Dendritic cell treated with granulocyte-macrophage colony-stimulating factor and Interleukin-4, amounts not matched to agents 40 ng/mL and 50 ng/mL, for 4 days (primary cell): ENCODE data around the gene EN2.

Source experiments
- H3K27ac Mint-ChIP-seq: one replicate; pipeline ENCODE4 v1.8.0; 2022; ENCODE audit warnings: mild to moderate bottlenecking, mixed read lengths
- H3K27me3 Mint-ChIP-seq: one replicate; pipeline ENCODE4 v1.8.0; 2022; ENCODE audit warnings: mild to moderate bottlenecking, mixed read lengths
- H3K36me3 Mint-ChIP-seq: one replicate; pipeline ENCODE4 v1.8.0; 2022; ENCODE audit warnings: low read depth, mixed read lengths
- H3K4me1 Mint-ChIP-seq: one replicate; pipeline ENCODE4 v1.8.0; 2022; ENCODE audit warnings: low read depth, mixed read lengths
- H3K4me3 Mint-ChIP-seq: one replicate; pipeline ENCODE4 v1.8.0; 2022; ENCODE audit warnings: mild to moderate bottlenecking, moderate library complexity, mixed read lengths
- H3K9me3 Mint-ChIP-seq: one replicate; pipeline ENCODE4 v1.8.0; 2022; ENCODE audit warnings: mixed read lengths
- intact Hi-C: fragments of 100-400 bp; cut with micrococcal nuclease; formaldehyde crosslinking; loops from one replicate; pipeline ENCODE4 v1.15.0; 2022

The EN2 gene

DNA sequence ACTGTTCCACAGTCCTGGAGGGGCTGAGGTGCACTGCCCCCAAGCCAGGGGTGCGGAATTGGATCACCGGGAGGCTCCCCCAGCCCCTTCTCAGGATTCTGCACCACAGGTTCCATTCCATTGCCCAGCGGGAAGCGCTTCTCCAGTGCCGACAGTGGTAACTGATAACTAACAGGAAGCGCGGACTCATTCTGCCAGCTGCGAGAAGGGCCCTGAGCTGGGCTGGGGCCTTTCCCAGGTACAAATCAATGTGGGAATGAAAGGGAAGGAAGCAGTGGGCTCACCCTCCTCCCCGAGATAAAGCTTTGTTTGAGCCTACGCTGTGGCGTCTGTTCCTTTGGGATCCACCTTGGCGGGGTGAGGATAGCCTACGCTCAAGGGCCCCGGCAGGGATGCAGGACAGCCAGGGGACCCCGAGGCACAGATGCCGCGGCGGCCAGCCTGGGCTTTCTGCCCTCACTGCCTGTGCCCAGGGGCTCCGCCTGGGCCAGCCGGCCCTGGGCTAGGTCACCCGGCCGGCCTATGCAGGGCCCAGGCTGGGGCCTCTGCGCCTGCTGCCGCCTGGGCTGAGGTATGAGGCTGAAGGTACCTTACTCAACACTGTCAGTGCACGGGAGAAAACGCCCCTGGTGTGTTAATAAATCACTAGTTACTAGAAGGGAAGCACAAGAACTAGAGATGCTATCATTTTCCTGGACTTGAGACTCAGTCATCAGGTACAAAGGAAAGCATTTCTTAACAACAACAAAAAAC is 39.4 kb downstream of the EN2 start:
- intact Hi-C loops = no loop called here
- Mint-ChIP-seq H3K36me3 (no peaks in the 10 kb centered on the region), H3K4me3 (no peak overlapping the region), H3K9me3 (no peaks in the 10 kb centered on the region), H3K27me3 (peaks cover 78% of the 10 kb centered on the region), H3K4me1 (no peaks in the 10 kb centered on the region), H3K27ac (no peak overlapping the region)

DNA sequence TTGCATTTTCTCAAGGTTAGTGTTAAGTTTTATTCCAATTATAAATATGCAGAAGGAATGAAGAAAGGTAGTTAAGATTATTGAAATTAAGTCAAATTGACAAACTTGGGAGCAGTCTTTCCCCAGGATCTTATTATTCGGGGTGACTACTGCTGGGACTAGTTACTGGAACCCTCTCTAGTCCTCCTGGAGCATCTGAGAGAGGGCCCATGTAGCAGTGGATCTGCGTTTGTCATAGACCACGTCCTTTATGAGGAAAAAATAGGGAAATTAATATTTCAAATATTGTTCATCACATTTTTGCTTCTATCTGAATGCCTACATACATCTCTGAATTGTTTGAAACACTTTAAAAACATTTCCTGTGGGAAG is 47.5 kb downstream of the EN2 start:
- Mint-ChIP-seq H3K9me3 (no peaks in the 10 kb centered on the region), H3K27ac (no peak overlapping the region), H3K4me1 (peaks cover 13% of the 10 kb centered on the region), H3K27me3 (peaks cover 87% of the 10 kb centered on the region), H3K36me3 (no peaks in the 10 kb centered on the region), H3K4me3 (no peak overlapping the region)
- intact Hi-C loops = loop anchor here (5.0 kb wide), 1 partner anchor 43 kb away; no protein-coding TSS in a partner anchor

DNA sequence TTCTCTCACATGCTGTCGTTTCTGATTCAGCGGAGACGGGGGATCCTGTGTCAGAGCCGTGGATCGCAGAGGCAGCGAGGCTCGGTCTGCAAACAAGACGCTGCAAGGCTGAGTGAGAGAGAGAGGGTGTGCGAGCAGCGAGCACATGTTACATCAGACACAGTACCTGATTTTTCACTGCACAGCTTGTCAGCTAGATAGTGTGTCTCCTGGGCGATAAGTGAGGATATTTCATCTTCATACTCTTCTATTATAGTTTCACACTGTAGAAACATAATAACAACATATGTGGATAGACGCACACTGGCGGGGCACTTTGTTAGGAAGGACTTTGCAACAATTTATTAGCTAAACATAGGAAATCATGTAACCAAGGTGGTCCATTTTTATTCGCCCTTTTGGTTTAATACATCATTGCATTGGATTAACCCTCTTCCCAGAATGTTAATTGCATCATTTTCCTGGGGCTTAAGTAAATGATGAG is 49.0 kb downstream of the EN2 start:
- H3K27ac Mint-ChIP-seq = no peak overlapping the region
- no peak overlapping the region for H3K4me3 Mint-ChIP-seq
- H3K27me3 Mint-ChIP-seq = peaks cover 84% of the 10 kb centered on the region
- intact Hi-C loops = loop anchor here (5.0 kb wide), 1 partner anchor 45 kb away; no protein-coding TSS in a partner anchor
- H3K9me3 Mint-ChIP-seq = no peaks in the 10 kb centered on the region
- H3K4me1 Mint-ChIP-seq = peaks cover 13% of the 10 kb centered on the region
- H3K36me3 Mint-ChIP-seq = no peaks in the 10 kb centered on the region

DNA sequence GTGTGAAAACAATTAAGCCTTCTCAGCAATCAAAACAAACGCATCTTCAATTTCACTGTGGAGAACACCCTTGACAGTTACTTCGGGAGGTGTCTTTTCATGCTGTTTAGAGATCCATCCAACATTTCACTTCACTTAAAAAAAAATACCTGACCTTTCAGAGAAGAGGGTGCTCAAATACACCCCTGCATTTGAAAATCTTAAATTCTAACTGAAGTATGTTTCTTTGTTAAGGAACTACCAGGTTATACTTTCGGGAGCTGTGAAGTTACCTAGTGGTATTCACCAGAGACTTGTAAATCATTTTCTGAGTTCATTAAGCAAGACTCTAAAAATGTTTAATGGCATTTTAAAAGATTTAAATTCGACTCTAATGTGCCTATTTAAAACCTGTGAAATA is 49.6 kb downstream of the EN2 start:
- intact Hi-C loops = loop anchor here (5.0 kb wide), 1 partner anchor 45 kb away; no protein-coding TSS in a partner anchor
- Mint-ChIP-seq H3K27me3 (peaks cover 86% of the 10 kb centered on the region), H3K4me1 (peaks cover 13% of the 10 kb centered on the region), H3K36me3 (no peaks in the 10 kb centered on the region), H3K4me3 (no peak overlapping the region), H3K9me3 (no peaks in the 10 kb centered on the region), H3K27ac (no peak overlapping the region)

DNA sequence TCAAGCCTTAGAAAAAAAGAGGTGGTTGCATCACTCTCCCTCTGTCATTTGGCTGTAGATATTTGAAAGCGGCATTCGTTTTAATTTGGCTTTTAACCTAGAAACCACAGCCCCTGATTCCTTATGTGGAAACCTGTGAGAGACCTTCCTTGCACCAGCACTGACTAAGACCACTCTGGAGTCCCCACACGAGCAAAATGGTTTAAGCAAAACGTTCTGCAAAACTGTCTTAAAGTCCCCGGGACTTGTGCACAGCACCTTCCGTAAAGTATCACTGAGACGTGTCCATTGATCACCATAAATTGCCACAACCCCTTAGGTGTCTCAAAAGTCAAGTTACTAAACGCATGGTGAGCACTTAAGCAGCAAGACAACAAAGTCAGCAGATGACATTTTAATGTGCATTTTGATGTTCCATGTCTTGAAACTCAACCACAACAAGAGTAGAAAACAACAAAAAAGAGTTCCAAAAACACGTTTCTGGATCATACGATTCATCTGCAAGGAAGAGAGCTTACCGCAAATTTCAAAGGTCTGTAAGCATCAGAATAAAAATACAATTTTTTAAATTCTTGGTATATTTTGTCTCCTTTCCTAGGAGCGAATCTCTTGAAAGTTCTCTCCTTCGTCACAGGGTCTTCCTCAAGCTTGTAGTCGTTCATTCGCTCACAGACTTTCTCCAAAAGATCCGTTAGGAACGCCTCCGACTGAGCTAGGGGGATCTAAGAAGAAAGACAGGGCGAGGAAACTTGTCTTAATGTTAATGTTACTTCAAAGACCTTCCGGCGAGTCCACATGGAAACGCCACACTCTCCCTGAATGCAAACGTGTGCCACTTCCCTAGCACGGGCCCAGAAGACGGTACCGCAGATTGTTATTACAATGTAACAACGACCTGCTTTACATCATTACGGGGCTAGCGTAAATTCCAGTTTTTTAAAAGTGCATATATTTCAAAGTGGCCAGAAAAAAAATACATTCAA is 50.7 kb downstream of the EN2 start:
- intact Hi-C loops = loop anchor here (5.0 kb wide), 1 partner anchor 46 kb away; no protein-coding TSS in a partner anchor
- Mint-ChIP-seq H3K27me3 (peaks cover 85% of the 10 kb centered on the region), H3K4me1 (peaks cover 13% of the 10 kb centered on the region), H3K4me3 (no peak overlapping the region), H3K27ac (no peak overlapping the region), H3K9me3 (no peaks in the 10 kb centered on the region), H3K36me3 (no peaks in the 10 kb centered on the region)

DNA sequence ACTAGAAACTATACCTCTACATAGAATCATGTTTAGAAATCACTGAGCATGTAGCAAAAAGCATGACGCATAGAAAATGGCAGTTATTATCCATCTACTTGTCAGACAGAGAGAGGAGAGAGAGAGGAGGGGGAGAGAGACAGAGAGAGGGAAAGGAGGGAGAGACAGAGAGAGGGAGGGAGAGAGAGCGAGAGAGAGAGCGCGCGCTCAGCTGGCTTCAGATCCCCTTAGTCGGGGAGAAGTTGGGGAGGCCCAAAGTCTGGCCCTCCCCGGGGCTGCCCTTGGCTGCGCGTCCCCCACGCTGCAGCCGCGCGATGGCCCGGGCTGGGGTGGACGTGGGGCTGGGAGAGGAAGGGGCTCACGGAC is 51.4 kb downstream of the EN2 start:
- Mint-ChIP-seq H3K4me3 (no peak overlapping the region), H3K27me3 (peaks cover 86% of the 10 kb centered on the region), H3K4me1 (peaks cover 13% of the 10 kb centered on the region), H3K9me3 (no peaks in the 10 kb centered on the region), H3K36me3 (no peaks in the 10 kb centered on the region), H3K27ac (no peak overlapping the region)
- intact Hi-C loops = loop anchor here (5.0 kb wide), 1 partner anchor 47 kb away; no protein-coding TSS in a partner anchor

DNA sequence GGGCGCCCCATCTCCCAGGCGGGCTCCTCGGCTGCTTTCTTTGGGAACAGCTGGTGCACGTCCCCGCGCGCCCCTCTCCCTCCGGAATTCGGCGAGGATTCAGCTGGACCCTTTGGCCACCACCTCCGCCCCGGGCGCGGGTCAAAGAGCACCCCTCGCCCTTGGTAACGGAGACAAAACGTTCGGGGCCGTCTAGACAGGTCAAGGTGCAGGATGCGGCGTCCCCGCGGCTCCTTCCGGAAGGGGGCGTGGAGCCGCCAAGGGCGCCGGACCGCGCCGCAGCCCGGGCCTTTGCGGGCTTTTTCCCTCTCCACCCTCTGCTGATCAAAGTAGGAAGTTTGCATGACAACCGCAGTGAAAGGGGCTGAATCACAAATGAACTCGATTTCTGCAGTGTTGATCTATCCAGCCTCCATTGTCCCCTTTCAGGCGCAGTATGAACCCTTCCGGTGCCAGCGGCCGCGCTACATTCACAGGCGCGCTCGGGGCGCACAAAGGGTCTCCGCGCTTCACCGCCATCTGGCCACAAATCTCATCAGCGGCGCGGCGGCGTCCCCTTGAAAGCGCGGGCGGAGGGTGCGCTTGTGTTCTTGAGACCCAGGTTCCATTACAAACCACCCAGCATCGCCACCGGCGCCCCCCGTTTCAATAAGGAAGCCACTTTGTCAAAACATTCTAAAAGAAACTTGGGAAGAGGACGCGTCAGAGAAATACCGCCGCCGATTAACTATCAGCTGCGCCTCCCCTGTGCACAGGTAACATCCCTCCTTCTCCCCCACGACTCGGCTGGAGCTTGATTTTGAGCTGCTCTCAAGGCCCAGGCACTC is 52.0 kb downstream of the EN2 start:
- Mint-ChIP-seq H3K36me3 (no peaks in the 10 kb centered on the region), H3K27ac (no peak overlapping the region), H3K4me3 (peak overlapping the region; percentile 44), H3K4me1 (peaks cover 13% of the 10 kb centered on the region), H3K27me3 (peaks cover 83% of the 10 kb centered on the region), H3K9me3 (no peaks in the 10 kb centered on the region)
- intact Hi-C loops = loop anchor here (5.0 kb wide), 1 partner anchor 48 kb away; no protein-coding TSS in a partner anchor

DNA sequence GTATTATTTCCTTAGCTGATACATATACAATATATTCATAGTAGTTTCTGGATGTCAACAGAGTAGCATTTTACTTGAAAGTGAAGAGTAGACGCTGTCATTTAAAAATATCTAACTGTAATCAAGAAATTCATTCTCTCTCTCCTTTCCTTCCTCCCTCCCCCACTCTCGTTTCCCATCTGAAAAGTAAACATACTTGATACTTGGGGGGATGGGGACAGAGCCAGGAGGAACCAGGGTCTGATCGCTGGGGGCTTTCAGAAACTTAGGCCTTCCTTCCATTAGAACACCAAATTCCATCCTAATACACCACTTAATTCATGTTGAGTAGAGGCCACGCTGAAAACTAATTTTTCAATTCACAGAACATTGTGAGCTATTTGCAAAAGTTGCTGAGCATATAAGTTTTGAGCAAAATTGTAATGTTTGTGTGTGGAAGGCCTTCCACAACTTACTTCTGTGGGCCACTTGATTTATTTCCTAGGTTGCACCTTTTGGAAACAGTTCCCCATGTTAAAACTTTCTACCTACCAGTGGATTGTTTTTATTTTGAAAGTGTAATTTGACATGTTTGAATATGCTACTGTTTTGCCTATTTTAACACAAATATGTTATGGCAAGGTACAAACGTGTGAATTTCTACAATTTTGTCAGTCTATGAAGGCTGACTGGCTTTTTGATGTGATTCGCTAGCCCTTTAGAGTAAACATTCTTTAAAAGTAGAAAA is 53.2 kb downstream of the EN2 start:
- Mint-ChIP-seq H3K36me3 (no peaks in the 10 kb centered on the region), H3K27ac (no peak overlapping the region), H3K4me3 (no peak overlapping the region), H3K4me1 (peaks cover 13% of the 10 kb centered on the region), H3K27me3 (peaks cover 80% of the 10 kb centered on the region), H3K9me3 (no peaks in the 10 kb centered on the region)
- intact Hi-C loops = no loop called here

DNA sequence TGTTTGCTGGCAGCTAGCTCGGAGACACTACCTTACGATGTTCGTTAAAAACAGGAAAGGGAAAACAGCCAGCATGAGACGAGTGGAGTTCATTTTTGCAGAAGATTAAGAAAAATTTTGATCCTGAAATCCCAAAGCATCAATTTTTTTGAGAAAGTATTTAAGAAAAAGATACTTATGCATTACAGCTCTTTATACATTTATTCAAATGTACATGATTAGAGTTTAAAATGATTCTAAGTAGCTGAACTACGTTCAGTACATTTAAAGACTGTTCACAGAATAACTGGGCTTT is 53.7 kb downstream of the EN2 start:
- Mint-ChIP-seq H3K27ac (no peak overlapping the region), H3K27me3 (peaks cover 79% of the 10 kb centered on the region), H3K36me3 (no peaks in the 10 kb centered on the region), H3K4me1 (peaks cover 13% of the 10 kb centered on the region), H3K9me3 (no peaks in the 10 kb centered on the region), H3K4me3 (no peak overlapping the region)
- intact Hi-C loops = no loop called here

DNA sequence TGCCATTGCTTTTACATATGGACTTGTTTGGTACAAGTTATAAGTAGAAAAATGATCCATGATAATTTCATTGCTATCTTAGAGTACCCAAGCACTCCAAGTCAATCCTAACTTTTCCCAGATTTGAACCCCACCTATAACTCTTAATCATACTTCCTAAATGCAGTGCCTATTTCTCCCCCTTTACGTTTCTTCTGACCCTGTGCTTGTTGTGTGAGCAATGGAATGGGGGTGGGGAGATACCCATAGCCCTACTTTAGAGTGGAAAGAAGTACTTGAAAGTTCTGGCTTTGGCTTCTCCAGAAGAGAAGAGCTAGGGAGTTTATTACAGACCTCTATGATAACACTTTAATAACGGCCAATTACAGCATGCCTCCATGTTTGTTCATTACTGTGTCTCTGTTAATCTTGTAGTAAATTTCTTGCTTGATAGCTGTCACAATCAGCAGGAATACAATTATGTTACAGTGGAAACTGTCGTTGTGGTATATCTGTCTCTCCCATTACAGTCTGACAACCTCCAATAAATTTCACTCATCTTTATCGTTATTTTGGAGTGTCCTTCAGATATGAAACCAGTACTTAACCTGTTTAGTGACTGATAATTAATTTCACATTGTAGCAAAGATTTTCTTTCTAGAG is 54.4 kb downstream of the EN2 start:
- intact Hi-C loops = no loop called here
- Mint-ChIP-seq H3K27ac (no peak overlapping the region), H3K9me3 (no peaks in the 10 kb centered on the region), H3K4me3 (no peak overlapping the region), H3K27me3 (peaks cover 80% of the 10 kb centered on the region), H3K36me3 (no peaks in the 10 kb centered on the region), H3K4me1 (peaks cover 13% of the 10 kb centered on the region)

DNA sequence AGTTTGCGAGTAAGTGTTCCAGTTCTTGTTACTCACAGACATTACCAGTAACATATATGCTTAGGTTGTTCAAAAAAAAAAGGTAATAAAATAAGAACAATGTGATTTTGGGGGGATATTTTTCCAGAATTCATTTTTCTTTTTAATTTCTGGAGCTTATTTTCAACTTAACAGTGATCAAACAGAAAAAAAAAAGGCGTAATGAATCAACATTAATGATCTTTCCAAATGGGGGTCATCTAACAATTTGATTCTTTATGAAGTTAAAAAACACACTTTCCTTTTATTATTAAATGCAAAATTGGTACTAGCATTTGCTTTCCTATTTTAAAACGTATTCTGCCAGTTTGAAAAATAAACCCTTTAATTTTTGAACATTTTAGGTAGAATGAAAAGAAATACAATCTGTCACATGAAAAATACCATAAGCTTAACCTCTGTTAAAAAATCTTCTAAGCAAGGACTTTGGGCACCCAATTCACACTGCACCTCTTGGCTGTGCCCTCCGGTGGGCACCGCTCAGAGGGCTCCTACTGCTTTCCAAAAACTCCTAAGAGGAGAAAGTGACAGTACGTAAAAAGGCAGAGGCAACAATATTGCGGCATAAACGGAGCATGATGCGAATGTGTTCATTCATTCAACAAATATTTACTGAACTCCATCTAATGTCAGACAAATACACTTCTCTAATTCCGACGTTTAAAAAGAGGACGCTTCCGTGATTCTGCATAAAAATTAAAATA is 55.8 kb downstream of the EN2 start:
- no peaks in the 10 kb centered on the region for H3K36me3 Mint-ChIP-seq
- no peak overlapping the region for H3K4me3 Mint-ChIP-seq
- H3K27ac Mint-ChIP-seq = no peak overlapping the region
- H3K4me1 Mint-ChIP-seq = peaks cover 13% of the 10 kb centered on the region
- intact Hi-C loops = no loop called here
- H3K27me3 Mint-ChIP-seq = peaks cover 80% of the 10 kb centered on the region
- H3K9me3 Mint-ChIP-seq = no peaks in the 10 kb centered on the region

DNA sequence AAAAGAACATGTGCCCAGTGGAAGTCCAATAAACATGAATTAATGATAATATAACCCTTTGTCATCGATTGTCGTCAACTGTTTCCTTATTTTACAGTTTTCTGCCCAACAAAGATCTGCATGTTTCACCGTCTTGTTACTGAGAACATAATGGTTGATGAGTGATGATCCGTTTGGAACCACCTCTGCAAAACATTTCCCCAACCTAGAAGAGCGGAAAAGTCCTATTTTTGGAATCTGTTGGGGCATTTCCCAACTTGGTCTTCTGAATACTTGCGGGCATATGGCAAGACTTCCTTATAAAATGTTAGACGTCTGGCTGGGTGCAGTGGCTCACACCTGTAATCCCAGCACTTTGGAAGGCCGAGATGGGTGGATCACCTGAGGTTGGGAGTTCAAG is 56.4 kb downstream of the EN2 start:
- no peak overlapping the region for H3K4me3 Mint-ChIP-seq
- H3K27ac Mint-ChIP-seq = no peak overlapping the region
- H3K4me1 Mint-ChIP-seq = peaks cover 9% of the 10 kb centered on the region
- no peaks in the 10 kb centered on the region for H3K9me3 Mint-ChIP-seq
- peaks cover 80% of the 10 kb centered on the region for H3K27me3 Mint-ChIP-seq
- H3K36me3 Mint-ChIP-seq = no peaks in the 10 kb centered on the region
- intact Hi-C loops = no loop called here
